Kidney epithelial cell (primary cell): ENCODE measurements around the gene AMER3. TPM values are rescaled to one million over a fixed set of nuclear protein-coding genes. Genes with fewer than 3 reads are reported as not detected.
"Not testable (repeated sequence)": the region's sequence is repeated elsewhere in the genome, so short reads cannot be mapped to it uniquely, and the experiment has no call there.

ENCODE experiments used
- DNase-seq: peaks from one replicate; pipeline ENCODE4 v3.0.0-alpha.2; 2010; ENCODE audit warnings: low read depth
- H3K27me3 ChIP-seq: 2 replicates; pipeline ENCODE4 v1.6.0; 2011; ENCODE audit warnings: low read length; ENCODE audit not compliant: control insufficient read depth, insufficient read depth
- H3K36me3 ChIP-seq: 2 replicates; pipeline ENCODE4 v1.5.1; 2011; ENCODE audit warnings: low read length; ENCODE audit not compliant: control insufficient read depth, insufficient read depth
- H3K4me3 ChIP-seq: 2 replicates; pipeline ENCODE4 v1.5.1; 2011; ENCODE audit warnings: low read depth, mild to moderate bottlenecking, control low read depth, low read length
- total RNA-seq: library from RNA; depleted of rRNA; stranded (reverse); fragments of >200 nt; gene quantifications from 2 replicates; pipeline ENCODE4 v1.2.3, GENCODE V29; 2015
- TF ChIP-seq, protein P1 (sequence below): IDR thresholded peaks from 2 replicates; pipeline ENCODE4 v1.5.1; 2011; ENCODE audit warnings: mild to moderate bottlenecking, moderate library complexity, low read length, control low read depth, inconsistent platforms; ENCODE audit not compliant: insufficient read depth, poor library complexity, severe bottlenecking

Gene AMER3, protein sequence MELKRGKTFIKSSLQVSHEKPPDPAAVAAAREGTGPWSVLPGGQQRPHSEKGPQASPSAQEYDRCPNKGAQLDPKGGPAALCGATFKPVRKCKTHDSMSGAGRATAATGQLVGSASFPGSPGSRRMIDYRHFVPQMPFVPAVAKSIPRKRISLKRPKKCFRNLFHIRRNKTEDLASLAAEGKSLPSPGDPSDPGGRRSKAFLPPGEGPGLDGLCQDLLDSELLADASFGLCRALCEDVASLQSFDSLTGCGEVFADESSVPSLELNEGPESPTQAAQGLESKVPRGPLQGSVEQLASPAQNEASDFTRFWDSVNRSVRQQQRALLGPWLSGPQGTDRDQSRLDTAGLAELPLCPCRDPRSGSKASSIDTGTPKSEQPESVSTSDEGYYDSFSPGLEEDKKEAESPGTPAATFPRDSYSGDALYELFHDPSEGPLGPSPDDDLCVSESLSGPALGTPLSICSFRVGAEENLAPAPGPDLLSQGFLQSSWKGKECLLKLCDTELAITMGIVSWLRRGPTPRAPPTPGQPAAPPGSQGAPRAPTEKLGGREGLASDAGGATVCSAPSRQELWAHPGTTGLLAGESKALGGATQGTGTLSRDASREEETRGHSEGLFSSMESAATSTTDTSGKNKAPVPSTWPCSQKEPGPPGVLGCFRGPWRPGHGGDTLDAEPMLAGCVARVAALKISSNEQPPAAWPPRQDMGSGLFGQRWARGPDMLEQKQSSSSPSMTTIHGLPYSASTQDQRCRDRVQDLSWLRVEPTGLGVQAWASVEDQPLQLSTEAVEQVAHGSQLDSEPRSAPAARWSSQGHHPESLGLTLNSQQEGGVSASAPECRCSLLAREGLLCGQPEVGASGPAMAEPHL
- total RNA-seq: not detected in 2 replicates

DNA sequence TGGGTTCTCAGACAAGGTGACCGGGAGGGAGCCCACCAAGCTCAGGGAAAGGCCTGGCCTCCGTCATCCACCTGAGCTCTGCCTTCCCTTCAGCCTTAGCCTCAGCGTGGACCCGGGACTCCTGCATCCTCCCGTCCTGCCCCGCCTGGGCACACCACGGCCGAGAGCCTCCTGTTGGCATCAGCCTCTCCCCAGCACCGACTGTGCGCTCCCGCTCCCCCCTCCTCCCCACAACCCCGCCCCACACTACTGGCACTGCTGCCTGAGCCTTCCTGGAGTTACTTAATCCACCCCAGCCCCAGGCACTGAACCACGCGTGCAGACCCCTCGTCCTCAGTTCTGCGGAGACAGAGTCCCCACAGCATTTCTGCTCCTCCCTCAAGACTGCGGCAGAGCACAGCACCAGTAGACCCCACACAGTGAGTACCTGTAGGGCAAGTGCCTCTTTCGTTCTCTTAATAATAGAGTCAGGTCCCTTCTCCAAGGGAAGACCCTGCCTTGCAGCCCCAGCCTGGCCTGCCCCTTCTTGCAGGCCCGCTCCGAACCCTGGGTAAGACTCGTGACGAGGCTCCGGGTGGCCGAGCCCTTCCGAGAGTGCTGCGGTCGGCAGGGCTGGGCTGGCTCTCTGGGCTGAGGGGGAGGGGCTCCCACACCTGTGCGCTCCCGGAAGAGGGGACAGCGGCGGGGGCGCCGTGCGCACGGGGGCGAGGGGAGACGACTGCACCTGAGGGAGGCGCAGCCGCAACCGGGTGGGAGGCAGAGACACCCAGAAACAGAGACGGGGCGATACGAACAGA lies at the start of gene AMER3:
TSS of gene AMER3 (plus strand) at position 285 of the 797 bp plus-strand sequence. CDS start 6,533 bp downstream, outside the sequence.
- Histone ChIP-seq H3K4me3 (peak within 1 kb of the TSS; percentile 29), H3K27me3 (peaks cover 26% of the 10 kb centered on the region), H3K36me3 (no peaks in the 10 kb centered on the region)
- DNase-seq: no peak
- TF ChIP-seq, protein P1, sequence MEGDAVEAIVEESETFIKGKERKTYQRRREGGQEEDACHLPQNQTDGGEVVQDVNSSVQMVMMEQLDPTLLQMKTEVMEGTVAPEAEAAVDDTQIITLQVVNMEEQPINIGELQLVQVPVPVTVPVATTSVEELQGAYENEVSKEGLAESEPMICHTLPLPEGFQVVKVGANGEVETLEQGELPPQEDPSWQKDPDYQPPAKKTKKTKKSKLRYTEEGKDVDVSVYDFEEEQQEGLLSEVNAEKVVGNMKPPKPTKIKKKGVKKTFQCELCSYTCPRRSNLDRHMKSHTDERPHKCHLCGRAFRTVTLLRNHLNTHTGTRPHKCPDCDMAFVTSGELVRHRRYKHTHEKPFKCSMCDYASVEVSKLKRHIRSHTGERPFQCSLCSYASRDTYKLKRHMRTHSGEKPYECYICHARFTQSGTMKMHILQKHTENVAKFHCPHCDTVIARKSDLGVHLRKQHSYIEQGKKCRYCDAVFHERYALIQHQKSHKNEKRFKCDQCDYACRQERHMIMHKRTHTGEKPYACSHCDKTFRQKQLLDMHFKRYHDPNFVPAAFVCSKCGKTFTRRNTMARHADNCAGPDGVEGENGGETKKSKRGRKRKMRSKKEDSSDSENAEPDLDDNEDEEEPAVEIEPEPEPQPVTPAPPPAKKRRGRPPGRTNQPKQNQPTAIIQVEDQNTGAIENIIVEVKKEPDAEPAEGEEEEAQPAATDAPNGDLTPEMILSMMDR: no peak

DNA sequence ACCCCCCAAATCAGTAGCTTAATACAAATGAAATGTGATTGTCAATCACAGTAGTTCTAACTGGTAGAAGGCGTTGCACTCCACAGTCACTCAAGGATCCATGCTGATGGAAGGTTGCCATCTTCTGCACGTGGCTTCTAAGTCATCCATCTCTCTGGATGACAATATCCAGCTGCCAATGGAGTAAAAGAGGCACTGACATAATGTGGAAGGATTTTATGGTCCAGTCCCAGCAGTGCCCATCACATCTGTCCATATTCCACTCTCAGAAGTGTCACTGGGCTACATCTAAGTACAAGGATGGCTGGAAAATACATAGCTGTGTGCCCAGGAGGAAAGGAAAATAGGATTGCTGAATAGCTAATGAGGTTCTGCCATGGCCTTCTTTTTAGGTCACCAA lies 40.5 kb upstream of the AMER3 start:
- H3K4me3 ChIP-seq, H3K36me3 ChIP-seq, DNase-seq, H3K27me3 ChIP-seq: not testable (repeated sequence)

DNA sequence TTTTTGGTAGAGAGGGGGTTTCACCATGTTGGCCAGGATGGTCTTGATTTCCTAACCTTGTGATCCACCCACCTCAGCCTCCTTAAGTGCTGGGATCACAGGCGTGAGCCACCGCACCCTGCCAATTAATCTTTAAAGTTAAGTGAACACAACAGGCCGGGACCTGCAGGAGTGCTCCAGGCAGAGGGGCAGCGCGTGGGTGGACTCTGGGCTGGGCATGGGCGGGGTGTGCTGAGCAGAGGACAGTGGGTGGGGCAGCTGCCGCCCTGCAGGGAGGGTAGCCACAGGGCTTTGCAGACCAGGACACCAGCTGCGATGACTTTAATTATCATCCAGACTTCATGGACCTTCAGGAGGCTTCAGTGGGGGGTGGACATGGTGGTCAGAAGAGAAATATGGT lies 35.3 kb upstream of the AMER3 start:
- Histone ChIP-seq H3K27me3 (no peaks in the 10 kb centered on the region), H3K36me3 (no peaks in the 10 kb centered on the region), H3K4me3 (no peak overlapping the region)
- DNase-seq: no peak
- TF ChIP-seq, protein P1: no peak

DNA sequence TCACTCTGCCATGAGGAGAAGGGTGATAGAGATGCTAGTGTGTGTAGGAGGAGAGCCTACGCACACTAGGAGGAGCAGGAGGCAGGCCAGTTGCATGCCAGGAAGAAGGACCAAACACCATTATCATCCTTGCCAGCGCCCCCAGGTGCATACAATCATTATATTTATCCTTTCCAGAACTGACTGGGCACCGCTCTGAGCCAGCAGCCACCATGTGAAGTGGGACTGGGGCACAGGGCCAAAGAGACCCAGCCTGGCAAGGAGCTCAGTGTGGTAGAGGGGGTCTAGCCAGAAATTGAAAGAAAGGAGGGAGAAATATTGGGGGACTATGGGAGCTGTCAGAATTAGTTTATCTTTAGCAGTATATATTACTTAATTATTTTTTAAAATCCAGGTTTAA lies 34.8 kb upstream of the AMER3 start:
- no peaks in the 10 kb centered on the region for H3K27me3 ChIP-seq
- H3K4me3 ChIP-seq: no peak overlapping the region
- no peak for DNase-seq
- H3K36me3 ChIP-seq: no peaks in the 10 kb centered on the region
- TF ChIP-seq, protein P1: no peak

DNA sequence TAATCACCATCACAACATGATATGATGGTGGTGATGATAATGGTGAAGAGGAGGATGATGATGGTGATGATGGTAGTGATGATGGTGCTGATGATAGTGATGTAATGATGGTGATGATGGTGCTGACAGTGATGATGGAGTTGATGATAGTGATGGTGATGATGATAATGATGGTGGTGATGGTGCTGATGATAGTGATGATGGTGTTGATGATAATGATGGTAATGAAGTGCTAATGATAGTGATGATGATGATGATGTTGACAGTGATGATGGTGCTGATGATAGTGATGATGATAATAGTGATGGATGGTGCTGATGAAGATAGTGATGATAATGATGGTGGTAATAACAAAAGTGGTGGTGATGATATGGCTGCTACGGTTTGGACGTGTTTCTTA lies 30.9 kb upstream of the AMER3 start:
- H3K36me3 ChIP-seq: no peaks in the 10 kb centered on the region
- TF ChIP-seq, protein P1: no peak
- H3K27me3 ChIP-seq: peaks cover 8% of the 10 kb centered on the region
- no peak for DNase-seq
- H3K4me3 ChIP-seq: no peak overlapping the region
